GM19395 (cell line): Measurements from ENCODE around the gene ENTPD7.

Experiments
- ATAC-seq: cut with Tn5 transposase; IDR thresholded peaks from one replicate; pipeline ENCODE4 v1.9.1; 2021; ENCODE audit warnings: mild to moderate bottlenecking, moderate library complexity; ENCODE audit not compliant: unreplicated experiment

ENTPD7 gene

DNA sequence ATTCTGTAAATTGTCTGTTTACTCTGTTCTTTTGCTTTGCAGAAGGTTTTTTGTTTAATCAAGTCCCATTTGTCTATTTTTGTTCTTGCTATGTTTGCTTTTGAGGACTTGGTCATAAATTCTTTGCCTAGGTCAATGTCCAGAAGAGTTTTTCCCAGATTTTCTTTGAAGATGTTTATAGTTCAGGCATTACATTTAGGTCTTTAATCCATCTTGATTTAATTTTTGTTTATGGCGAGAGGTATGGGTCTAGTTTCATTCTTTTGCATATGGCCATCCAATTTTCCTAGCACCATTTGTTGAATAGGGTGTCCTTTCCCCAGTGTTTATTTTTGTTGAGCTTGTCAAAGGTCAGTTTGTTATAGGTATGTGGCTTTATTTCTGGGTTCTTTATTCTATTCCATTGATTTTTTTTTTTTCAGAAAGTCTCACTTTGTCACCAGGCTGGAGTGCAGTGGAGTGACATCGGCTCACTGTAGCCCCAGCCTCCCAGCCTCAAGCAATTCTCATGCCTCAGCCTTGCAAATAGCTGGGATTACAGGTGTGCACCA is 11.6 kb upstream of the ENTPD7 start:
- ATAC-seq: no peak

DNA sequence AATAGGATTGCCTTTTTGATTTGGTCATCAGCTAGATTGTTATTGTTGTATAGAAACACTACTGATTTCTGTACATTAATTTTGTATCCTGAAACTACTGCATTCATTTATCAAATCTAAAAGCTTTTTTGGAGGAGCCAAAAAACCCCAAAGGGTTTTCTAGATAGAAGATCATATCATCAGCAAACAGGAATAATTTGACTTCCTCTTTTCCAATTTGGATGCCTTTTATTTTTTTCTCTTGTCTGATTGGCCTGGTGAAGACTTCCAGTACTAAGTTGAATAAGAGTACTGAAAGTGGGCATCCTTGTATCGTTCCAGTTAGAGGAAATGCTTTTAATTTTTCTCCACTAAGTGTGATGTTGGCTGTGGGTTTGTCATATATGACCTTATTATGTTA is 10.6 kb upstream of the ENTPD7 start:
- ATAC-seq: no peak

DNA sequence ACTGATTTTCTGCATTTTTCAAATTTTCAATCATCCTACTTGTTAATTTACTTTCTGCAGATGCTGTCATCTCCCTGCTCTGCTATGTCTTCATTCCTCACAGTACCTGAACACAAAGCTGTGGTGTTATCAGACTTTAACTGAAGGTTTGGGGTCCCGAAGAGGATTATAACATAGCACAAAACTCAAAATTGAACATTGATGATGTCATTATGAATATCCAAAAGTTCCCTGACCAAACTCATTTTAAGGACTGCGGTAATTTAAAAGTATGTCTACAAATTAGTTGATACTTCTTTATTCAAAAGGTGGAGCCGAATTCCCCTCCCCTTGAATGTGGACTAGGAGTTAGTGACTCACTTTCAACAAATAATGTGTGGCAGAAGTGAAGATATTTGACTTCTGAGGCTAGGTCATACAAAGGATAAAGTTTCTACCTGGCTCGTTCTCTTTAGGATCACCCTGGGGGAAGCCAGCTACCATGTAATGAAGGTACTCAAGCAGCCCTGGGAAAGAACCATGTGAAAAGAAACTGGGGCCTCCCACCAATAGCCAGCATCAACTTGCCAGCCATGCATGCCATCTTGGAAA is 6.4 kb upstream of the ENTPD7 start:
- ATAC-seq: no peak

DNA sequence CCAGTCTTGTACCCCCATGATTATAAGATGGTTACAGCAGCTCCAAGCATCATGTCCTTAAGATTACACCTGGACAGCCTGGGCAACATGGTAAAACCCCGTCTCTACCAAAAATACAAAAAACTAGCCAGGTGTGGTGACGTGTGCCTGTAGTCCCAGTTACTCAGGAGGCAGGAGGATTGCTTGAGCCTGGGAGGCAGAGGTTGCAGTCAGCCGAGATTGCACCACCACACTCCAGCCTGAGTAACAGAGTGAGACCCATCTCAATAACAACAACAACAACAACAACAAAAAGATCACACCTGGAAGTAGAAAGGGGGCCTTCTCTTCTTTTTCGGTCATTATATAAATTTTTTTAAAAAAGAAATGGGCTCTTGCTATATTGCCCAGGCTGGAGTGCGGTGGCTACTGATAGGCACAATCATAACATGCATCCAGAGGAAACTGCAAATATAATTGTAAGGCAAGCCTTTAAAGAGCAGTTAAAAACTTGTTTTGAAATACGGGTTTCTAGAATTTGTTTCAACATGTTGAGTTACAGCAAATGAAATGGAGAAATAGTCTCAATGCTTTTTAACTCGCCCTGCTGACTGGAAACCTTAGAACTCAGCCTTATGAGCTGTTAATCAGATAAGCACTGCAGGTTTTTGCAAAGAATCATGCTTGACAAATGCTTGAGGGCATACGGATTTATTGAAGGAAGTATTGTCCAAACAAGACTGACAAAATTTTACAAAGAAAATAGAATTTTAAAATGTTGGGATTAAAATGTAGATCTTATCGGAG is 4.7 kb upstream of the ENTPD7 start:
- ATAC-seq: no peak

DNA sequence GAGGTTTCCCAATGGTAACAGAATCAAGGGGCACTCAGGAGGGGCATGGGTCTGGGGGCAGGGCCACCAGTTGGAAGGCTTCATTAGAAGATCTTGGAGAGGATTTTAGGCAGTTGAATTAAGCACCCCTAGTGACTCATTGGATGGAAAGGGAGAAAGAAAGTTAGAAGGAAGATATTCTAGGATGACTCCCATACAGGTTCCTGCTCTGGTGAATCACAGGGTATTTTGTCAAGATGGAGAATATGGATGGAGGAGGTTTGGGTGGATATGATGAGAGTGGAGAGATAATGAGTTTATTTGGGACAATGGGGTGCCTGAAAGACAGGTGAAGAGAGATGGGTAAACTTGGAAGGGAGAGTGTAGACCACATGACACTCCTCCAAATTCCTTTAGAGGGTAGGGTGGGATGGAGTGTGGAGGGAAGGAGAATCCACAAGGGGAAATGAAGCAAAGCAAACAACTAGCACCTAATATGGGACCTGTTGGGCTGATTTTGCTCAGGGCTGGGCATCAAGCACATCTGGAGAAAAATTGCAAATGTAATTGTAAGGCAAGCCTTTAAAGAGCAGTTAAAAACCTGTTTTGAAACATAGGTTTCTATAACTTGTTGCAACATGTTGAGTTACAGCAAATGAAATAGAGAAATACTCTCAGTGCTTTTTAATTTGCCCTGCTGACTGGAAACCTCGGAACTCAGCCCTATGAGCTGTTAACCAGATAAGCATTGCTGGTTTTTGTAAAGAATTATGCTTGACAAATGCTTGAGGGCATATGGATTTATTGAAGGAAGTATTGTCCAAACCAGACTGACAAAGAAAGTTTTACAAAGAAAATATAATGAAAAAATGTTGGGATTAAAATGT is 2.9 kb upstream of the ENTPD7 start:
- no peak for ATAC-seq

DNA sequence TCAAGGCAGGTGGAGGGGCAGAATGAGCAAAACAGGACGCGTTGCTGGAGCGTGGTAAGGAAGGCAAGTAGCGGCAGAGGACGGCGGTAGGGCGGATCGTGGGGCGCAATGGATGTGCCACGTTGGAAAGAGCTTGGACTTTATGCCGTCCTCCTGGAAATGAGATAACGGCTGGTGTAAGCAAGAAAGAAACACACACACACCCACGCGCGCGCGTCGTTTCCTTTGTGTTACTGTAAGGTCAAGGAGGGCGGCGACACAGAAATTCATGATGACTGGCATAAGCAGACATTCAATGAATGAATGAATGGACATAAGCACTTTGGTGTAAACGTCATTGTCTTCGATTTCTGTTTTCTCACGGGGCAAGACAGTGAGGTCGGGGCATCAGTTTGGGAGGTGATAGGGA is 683 bp upstream of the ENTPD7 start:
- peak; percentile 3 for ATAC-seq

DNA sequence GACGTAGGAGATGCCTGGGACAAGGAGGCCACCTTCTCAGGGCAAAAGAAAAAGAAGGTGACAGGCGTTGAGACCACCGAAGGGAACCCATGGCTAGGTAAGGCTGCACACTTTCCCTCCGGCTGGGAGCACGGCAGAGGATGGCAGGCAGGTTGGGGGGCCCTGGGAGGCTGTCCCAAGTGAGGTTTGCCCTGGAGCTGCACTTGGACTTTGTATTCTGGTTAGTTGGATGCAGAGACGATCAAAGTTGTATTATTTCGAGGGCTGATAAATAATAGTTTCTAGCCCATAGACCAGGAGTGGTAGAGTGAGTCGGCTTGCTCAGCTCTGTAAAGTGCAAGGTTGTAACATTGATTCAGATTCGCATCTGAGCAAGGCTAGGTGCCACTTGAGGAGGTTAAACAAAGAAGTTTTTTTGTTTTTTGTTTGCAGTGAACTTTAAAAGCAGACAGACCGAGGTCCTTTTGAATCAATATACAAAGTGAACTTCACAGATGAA is 608 bp downstream of the ENTPD7 start:
- ATAC-seq: no peak

DNA sequence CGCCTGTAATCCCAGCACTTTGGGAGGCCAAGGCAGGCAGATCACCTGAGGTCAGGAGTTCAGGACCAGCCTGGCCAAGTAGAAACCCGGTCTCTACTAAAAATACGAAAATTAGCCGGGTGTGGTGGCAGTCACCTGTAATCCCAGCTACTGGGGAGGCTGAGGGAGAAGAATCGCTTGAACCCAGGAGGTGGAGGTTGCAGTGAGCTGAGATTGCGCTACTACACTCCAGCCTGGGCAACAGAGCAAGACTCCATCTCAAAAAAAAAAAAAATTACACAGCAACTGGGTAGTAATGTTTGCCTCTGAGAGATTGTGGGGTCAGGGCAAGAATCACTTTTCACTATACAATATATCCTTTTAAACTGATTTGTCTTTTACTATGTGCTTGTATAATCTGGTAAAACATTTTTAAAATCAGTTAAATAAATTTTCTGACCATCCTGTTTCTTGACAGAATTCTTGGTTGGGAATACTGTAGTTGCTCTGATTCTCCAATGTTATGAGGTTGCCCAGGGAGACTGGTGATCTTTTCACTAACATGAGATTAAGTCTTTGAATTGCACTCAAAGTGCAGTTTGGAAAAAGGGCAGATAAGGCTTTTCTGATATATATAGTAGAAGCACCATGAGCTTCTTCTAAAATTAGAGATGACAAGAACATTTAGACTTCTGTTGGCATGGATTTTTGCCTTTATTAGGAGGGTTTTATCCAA is 1.5 kb downstream of the ENTPD7 start:
- ATAC-seq: no peak

DNA sequence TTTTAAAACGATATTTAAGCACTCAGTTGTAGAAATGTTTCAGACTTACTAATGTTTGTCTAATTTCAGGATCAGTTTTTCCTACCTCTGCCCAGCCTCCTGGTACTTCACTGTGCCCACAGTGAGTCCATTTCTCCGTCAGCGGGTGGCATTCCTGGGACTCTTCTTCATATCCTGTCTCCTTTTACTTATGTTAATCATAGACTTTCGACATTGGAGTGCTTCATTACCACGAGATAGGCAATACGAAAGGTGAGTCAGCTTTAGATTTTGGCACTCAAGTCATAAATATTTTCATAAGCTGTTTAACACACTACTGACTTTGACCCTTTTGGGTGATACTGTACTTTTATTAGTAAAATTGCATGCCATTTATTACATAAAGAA is 2.1 kb downstream of the ENTPD7 start:
- ATAC-seq: no peak

DNA sequence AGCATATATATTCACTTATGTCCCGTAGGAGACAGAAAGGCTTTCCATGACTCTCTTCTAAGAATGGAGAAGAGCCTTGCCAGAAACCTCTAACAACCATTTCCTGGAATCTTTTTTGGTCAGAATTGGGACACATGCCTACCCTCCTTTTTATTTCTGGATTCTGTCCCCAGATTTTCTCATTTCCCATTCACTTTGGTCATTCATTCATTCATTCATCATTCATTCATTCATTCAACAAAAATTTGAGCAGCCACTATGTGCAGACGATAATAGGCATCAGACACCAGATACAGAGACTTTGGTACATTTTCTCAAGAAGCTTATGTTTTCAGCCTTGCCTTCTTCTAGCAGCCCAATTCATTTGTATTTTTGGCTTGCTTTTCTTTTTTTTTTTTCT is 6.0 kb downstream of the ENTPD7 start:
- ATAC-seq: no peak

DNA sequence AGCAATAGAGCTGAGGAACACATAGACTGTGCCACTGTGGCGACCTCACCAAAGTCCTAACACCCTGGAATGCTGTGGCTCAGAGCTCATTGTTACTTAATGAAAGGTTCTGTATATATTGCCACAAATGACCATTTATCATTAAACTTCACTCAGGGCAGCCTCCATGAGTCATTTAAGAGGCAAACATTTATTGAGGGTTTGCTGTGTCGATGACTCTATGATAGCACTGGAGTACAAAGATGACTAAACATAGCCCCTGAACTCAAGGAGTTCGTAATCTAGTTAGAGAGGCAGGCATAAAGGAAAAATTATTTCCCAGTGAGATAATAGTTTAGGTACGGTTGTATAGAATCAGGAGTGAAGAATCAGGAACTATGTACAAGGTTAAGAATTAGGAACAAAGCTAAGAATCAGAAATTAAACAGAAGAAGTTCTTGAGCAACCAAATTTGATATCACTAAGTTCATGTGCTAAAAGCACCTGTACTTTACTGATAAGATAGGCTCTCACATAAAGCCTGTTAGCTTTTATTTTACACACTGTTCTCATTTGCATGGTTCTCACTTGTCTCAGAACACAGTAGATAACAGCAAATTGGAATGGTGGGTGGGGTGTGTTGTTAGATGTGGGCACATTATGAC is 7.9 kb downstream of the ENTPD7 start:
- no peak for ATAC-seq

DNA sequence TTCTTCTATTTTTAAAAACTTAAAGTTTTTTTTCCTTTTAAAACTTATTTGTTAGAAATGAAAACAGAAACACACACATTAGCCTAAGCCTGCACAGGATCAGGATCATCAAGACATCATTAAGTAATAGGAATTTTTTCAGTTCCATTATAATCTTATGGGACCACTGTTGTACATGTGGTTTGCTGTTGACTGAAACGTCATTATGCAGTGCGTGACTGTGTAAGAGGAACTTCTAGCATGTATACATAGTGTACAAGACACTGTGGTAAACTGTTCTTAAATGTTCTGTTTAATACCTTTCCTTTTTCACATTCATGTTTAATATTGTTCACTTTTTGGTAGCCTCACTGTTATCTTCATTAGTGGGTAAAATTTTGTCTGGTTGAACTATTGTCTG is 12.1 kb downstream of the ENTPD7 start:
- ATAC-seq: no peak

DNA sequence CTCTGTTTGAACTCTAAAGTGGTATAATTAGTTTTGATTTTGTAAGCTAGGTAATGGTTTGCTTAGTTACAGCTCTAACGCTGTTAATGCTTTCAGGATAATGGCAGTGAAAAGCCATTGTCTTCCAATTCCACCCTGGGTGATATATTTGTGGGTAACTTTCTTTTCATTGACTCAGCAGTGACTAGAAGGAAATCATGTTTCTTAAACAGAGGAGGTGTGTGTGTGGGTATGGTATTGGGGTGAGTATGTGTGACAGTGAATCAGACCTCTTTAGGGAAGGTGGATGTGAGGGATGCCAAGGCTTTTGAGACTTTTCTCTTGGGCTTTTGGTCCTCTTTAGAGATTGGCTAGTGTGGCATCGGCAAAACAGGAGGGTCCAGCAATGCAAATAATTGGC is 13.6 kb downstream of the ENTPD7 start:
- ATAC-seq: no peak

DNA sequence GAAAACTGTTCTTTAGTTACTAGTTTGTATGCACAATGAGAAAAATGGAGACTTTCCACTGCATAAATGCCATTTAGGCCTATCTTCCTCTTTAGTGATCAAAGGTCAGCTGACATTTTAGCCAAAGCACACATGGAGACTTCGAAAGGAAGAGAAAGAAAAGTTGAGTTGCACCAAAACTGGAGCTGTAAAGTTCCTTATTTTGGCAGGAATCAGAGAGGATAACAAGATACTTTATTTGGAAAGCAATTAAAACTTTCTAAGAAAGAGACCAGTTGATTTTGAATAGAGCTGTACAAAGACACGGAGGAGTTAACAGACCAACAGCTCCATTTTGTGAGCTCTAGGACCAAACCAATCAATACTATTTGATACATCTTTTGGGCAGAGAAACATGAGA is 14.2 kb downstream of the ENTPD7 start:
- ATAC-seq: no peak

DNA sequence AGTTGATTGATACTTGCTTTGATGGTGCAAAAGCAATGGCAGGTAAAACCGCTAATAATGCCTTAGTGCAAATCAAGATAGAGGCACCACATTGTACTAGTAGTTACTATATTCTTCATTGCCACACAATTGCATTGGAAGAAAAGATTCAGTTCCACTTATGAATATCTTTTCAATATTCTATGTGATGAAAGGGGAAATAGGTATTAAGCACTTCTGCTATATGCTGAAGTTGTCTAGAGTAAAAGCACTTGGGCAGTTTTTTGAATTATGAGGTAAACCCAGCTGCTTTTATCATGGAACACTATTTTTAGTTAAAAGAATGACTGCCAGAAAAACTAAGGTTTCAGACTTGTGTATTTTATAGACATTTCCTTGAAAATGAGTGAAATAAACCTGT is 15.5 kb downstream of the ENTPD7 start:
- no peak for ATAC-seq

DNA sequence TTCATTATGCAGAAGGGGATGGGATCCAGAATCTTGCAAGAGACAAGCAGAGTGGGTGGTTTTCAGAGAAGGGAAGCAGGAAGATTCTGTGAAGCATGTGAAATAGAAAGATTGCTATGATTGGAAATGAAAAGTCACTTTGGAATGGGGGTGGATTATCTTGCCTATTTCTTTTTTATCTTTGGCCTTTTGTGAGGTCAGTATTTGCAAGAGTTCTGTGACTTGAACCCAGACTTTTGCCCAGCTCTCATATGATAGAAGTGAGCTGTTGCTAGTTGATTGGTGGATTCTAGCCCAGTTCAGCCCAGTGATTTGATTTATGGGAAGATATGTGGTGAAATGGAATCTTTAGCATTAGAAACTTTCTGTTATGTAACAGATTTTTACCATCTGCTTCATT is 17.1 kb downstream of the ENTPD7 start:
- no peak for ATAC-seq

DNA sequence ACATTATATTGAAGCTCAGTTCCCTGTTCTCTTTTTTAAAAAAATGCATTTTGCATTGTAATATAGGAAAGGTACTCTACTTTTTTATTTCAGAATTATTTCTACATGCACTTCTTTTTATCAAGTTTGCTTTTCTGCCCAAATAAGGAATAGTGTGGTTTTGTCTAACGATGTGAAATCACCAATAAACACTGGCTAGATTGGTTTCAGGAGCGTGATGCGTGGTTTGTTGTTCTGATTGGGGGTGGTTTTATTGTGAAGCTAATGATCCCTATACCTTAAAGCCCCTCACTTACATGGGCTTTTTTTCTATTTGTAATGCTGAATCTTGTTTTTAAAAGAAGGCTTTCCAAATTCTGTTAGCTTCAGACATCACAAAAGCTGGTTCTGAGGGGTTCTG is 17.6 kb downstream of the ENTPD7 start:
- no peak for ATAC-seq

DNA sequence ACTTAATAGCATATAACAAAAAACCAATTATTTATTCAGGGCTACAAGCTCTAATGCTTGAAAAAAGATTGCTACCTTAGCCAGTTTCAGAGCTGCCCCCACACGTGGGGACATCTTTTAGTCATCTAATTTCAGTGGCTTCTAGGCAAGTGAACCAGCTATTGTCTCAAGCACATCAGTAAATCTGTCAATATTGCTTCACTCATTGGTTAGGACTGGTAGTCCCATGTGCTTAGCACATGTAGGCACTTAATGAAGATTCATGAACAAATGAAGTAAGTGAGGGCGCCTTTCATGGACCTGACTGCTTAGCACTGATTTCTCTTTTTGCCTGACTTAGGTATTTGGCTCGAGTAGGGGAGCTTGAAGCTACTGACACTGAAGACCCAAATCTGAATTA is 19.6 kb downstream of the ENTPD7 start:
- no peak for ATAC-seq

DNA sequence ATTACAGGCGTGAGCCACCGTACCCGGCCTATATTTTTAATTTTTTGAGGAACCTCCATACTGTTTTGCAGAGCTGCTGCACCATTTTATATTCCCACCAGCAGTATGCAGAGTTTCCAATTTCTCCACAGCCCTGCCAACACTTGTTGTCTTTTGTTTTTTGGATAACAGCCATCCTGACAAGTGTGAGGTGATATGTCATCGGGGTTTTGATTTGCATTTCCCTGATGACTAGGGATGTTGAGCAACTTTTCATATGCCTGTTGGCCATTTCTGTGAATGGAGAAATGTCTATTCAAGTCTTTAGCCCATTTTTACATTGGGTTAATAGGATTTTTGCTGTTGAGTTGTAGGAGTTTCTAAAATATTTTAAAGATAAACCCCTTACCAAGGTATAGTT is 22.2 kb downstream of the ENTPD7 start:
- ATAC-seq: no peak

DNA sequence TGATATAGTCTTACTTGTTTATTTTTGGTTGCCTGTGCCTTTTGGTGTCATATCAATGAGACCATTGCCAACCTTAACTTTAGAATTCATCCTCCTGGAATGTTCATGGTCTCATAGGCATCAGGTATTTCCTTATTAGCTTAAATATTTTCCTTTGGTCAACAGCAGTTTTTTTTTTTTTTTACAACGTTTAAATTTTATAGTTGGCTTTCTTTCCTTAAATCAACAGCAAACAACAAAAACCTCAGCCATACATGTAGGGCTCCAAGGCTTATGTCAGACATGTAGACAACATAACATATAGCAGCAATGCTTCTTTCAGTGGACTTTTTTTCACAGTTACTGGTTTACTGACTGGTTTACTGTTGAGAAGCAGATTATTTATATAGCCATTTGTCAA is 22.7 kb downstream of the ENTPD7 start:
- ATAC-seq: no peak
